Body of pancreas (tissue), 4 donors: Measurements from ENCODE around the gene CST9. TPM values are rescaled to one million over a fixed set of nuclear protein-coding genes. Genes with fewer than 3 reads are reported as not detected.

Experiments
- ATAC-seq: fragments of 150-250 bp; one replicate; pipeline ENCODE4 v1.9.1; 2016
- DNase-seq, 4 donors: peaks; one replicate each; pipeline ENCODE4 v3.0.0-alpha.2; 2019
- H3K27ac ChIP-seq, 4 donors: fragments of 200-600 bp; sonication (generic); 1 replicate in 3 of 4; 2 replicates in 1 of 4; pipeline versions ENCODE4 v1.5.1 to v1.6.1; 2016 to 2019; ENCODE audit warnings: mild to moderate bottlenecking in 1 of 4, mixed read lengths in 1 of 4, moderate library complexity in 1 of 4
- H3K27me3 ChIP-seq, 2 donors: fragments of 200-600 bp; sonication (generic); one replicate each; pipeline ENCODE4 v1.6.0; 2016; ENCODE audit warnings: mild to moderate bottlenecking in 1 of 2
- H3K36me3 ChIP-seq, 2 donors: fragments of 200-600 bp; sonication (generic); replicated peaks in 1 of 2; 2 replicates each; pipeline ENCODE4 v1.5.1; 2016; ENCODE audit warnings: low read depth in 2 of 2; ENCODE audit not compliant: insufficient read depth in 1 of 2
- H3K4me1 ChIP-seq: fragments of 200-600 bp; sonication (generic); one replicate; pipeline ENCODE4 v1.6.0; 2016
- H3K4me3 ChIP-seq, 2 donors: fragments of 200-600 bp; sonication (generic); 1 replicate in 1 of 2; 2 replicates in 1 of 2; pipeline ENCODE4 v1.5.1; 2016 to 2019
- H3K9me3 ChIP-seq, 3 donors: fragments of 200-600 bp; sonication (generic); 1 replicate in 2 of 3; 2 replicates in 1 of 3; pipeline ENCODE4 v1.5.1; 2016
- CTCF ChIP-seq, 7 experiments: fragments of 450-650 bp in 4 of 7; fragments of 200-600 bp in 3 of 7; sonication (generic) in 3 of 7; IDR thresholded peaks; one replicate each; pipeline ENCODE4 v1.5.1; 2016 to 2019; ENCODE audit warnings: antibody characterized with exemption in 7 of 7
- POLR2A ChIP-seq, 3 donors: fragments of 450-650 bp; IDR thresholded peaks; one replicate each; pipeline ENCODE4 v1.6.1; 2016; ENCODE audit warnings: antibody characterized with exemption in 3 of 3, mild to moderate bottlenecking in 2 of 3
- WGBS, 2 donors: methylation state at CpG; one replicate each; pipeline ENCODE4 v1.1.5; 2017; 5-methylcytosine and 5-hydroxymethylcytosine counted together
- intact Hi-C: fragments of 100-400 bp; cut with DNase I; formaldehyde crosslinking; loops from one replicate; pipeline ENCODE4 v1.15.1; 2023
- total RNA-seq, 2 donors: library from RNA; depleted of rRNA; stranded (reverse); fragments of >200 nt; gene quantifications; one replicate each; pipeline ENCODE4 v1.1.0, GENCODE V29; 2016

The CST9 gene
- total RNA-seq, 2 donors from 2014 or later: 3.6 TPM; not detected in 1

GRCh38 chr20:23614163-23614562 is 8.4 kb upstream of the CST9 start:
- DNase-seq (no peak), ATAC-seq (no peak)
- no peak overlapping the region for H3K27ac ChIP-seq
- 81 to 87% methylated on average over 4 to 5 of the region's 5 CpGs for WGBS, 2 donors
- intact Hi-C loops: no loop called here
- no peak overlapping the region for H3K4me3 ChIP-seq
- no peak for TF ChIP-seq POLR2A (IDR thresholded peaks at IDR 0.05)
- TF ChIP-seq CTCF (IDR thresholded peaks at IDR 0.05): no peak
- no peaks in the 10 kb centered on the region for H3K36me3 ChIP-seq
- H3K27me3 ChIP-seq: no peaks in the 10 kb centered on the region
- H3K9me3 ChIP-seq: no peaks in the 10 kb centered on the region
- no peaks in the 10 kb centered on the region for H3K4me1 ChIP-seq

- H3K27ac ChIP-seq: no peak overlapping the region
Measured at GRCh38 chr20:23613676-23614075, 8.0 kb upstream of the CST9 start.

GRCh38 chr20:23612396-23612795 is 6.7 kb upstream of the CST9 start:
- H3K36me3 ChIP-seq: no peaks in the 10 kb centered on the region
- TF ChIP-seq CTCF (IDR thresholded peaks at IDR 0.05): no peak
- TF ChIP-seq POLR2A (IDR thresholded peaks at IDR 0.05): no peak
- H3K9me3 ChIP-seq: no peaks in the 10 kb centered on the region
- DNase-seq (no peak), ATAC-seq (no peak)
- H3K27me3 ChIP-seq: no peaks in the 10 kb centered on the region
- no peak overlapping the region for H3K27ac ChIP-seq
- intact Hi-C loops: no loop called here
- H3K4me1 ChIP-seq: no peaks in the 10 kb centered on the region
- H3K4me3 ChIP-seq: no peak overlapping the region
- WGBS, 2 donors: 44 to 61% methylated on average over 2 of the region's 2 CpGs

More at GRCh38 chr20:23613676-23614075, 8.0 kb upstream of the CST9 start:
- TF ChIP-seq CTCF (IDR thresholded peaks at IDR 0.05) (no peak), POLR2A (IDR thresholded peaks at IDR 0.05) (no peak)
- intact Hi-C loops: no loop called here
- H3K4me3 ChIP-seq: no peak overlapping the region
- no peak for DNase-seq
- no peaks in the 10 kb centered on the region for H3K36me3 ChIP-seq
- H3K4me1 ChIP-seq: no peaks in the 10 kb centered on the region
- H3K27me3 ChIP-seq: no peaks in the 10 kb centered on the region
- H3K9me3 ChIP-seq: no peaks in the 10 kb centered on the region
- ATAC-seq: peak; percentile 30

GRCh38 chr20:23609486-23610109 is 3.9 kb upstream of the CST9 start:
- no peak overlapping the region for H3K27ac ChIP-seq
- H3K4me3 ChIP-seq: no peak overlapping the region
- no peaks in the 10 kb centered on the region for H3K9me3 ChIP-seq
- TF ChIP-seq CTCF (IDR thresholded peaks at IDR 0.05): no peak
- TF ChIP-seq POLR2A (IDR thresholded peaks at IDR 0.05): no peak
- WGBS, 2 donors: 69 to 76% methylated on average over 5 of the region's 5 CpGs
- ATAC-seq: no peak
- no peaks in the 10 kb centered on the region for H3K27me3 ChIP-seq
- H3K36me3 ChIP-seq: no peaks in the 10 kb centered on the region
- H3K4me1 ChIP-seq: no peaks in the 10 kb centered on the region
- no peak for DNase-seq
- intact Hi-C loops: no loop called here

- DNase-seq (no peak), ATAC-seq (no peak)
- no peaks in the 10 kb centered on the region for H3K27me3 ChIP-seq
- intact Hi-C loops: no loop called here
- no peaks in the 10 kb centered on the region for H3K4me1 ChIP-seq
- no peak overlapping the region for H3K27ac ChIP-seq
- H3K9me3 ChIP-seq: no peaks in the 10 kb centered on the region
- TF ChIP-seq POLR2A (IDR thresholded peaks at IDR 0.05) (no peak), CTCF (IDR thresholded peaks at IDR 0.05) (no peak)
- no peaks in the 10 kb centered on the region for H3K36me3 ChIP-seq
- 64% methylated on average over 11 to 18 of the region's 18 CpGs for WGBS, 2 donors
- no peak overlapping the region for H3K4me3 ChIP-seq
Measured at GRCh38 chr20:23608251-23608846, 2.6 kb upstream of the CST9 start.
